Fibroblast of upper back skin (primary cell): ENCODE data around the gene TRABD2A.
"Not testable (repeated sequence)": the region's sequence is repeated elsewhere in the genome, so short reads cannot be mapped to it uniquely, and the experiment has no call there.

Source experiments
- DNase-seq: peaks from one replicate; pipeline ENCODE4 v3.0.0-alpha.2; 2013

Gene TRABD2A

DNA sequence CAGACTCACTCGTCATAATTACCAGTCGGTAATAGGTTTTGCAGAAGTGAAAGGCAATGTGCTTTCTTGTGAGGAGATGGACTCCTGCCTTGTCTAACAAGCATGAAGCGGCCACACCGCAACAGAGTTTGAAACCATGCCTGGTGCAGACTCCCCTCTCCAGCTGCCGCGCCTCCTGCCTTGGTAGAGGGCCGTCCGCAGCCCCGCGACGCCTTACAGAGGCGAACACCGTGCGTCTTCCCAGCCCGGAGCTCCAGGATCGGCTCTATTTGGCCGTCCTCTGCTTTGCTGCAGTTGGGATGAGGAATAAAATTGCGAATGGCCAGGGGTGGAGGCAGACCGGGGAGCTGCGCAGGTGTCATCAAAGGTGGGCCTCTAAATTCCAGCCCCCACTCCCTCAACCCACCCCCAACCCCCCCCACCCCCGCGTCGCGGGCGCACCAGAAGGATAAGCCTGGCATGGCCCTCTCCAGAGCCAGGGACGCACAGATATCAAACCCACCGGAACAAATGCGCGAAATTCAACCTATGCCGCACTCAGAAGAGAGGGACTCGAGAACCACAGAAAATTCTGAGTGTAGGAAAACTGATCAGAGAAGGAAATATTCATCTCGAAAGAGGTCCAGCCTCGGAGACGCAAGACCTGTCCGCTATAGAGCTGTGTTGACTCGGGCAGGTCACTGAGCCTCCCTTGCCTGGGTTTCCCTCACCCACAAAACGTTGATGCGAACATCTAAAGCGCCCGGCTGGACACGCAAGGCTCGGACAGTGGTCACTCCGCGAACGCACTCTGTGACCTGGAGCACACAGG, 1.1 kb downstream of the TRABD2A start:
- DNase-seq, result no peak

DNA sequence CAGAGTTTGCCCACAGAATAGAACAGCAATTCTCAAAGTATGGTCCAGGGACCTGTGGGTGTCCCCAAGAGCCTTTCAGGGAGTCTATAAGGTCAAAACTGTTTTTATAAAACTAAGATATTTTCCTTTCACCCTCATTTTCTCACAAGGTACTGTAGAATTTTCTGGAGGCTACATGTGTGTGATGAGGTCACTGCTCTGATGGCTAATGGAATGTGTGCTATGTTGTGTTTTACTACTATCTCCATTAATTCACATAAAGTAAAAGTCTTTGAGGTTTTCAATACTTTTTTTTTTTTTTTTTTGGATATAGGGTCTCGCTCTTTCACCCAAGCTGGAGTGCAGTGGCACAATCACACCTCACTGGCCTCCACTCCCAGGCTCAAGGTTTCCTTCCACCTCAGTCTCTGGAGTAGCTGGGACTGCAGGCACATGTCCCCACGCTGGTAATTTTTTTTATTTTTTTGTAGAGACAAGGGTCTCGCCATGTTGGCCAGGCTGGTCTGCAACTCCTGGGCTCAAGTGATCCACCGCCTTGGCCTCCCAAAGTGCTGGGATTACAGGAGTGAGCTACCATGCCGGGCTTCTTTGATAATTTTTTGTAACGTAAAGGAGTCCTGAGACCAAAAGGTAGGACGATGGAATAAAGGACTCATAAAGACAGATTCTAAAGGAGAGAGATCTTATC, 1.8 kb downstream of the TRABD2A start:
- no peak for DNase-seq

DNA sequence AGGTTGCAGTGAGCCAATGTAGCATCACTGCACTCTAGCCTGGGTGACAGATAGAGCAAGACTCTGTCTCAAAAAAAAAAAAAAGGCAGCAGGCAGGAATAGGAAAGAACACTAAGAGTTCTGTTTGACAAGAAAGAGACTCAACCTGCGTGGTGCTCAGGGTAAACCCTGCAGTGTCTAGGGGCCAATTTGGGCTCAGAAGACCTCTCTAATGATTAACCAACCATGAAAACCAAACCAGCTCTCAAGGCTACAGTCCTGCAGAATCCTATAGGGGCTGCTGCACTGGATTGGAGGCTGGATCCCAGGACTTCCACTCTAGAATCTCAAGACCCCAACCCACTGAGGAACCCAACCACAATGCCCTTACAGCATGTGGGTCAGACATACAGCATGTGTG, 2.4 kb downstream of the TRABD2A start:
- DNase-seq, result no peak

DNA sequence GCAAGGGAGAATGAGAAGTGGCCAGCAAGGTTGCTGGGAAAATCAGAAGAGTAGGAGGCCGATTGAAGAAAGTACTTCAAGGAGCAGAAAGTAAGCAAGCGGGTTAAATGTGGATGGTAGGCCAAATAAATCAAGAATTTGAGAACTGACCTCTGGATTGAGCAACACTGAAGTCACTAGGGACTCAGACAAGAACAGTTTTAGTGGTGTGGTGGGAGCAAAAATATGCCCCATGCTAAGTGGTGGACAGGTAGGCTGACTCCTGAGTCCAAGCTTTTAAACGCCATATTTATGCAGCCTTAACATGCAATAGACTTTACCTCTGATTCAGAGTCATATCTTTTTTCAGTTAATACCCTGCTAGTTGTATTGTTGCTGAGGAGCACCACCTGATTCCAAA, 4.5 kb downstream of the TRABD2A start:
- no peak for DNase-seq

DNA sequence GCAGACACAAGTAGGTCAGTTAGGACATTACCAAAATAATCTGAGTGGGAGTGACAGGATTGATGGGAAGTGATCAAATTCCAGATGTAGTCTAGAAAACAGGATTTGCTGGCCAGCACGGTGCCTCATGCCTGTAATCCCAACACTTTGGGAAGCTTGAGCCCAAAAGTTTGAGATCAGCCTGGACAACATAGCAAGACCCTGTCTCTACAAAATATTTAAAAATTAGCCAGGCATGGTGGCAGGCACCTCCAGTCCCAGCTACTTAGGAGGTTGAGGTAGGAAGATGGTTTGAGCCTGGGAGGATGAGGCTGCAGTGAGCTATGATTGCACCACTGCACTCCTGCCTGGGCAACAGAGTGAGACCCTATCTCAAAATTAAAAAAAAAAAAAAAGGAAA, 5.3 kb downstream of the TRABD2A start:
- DNase-seq, result not testable (repeated sequence)

DNA sequence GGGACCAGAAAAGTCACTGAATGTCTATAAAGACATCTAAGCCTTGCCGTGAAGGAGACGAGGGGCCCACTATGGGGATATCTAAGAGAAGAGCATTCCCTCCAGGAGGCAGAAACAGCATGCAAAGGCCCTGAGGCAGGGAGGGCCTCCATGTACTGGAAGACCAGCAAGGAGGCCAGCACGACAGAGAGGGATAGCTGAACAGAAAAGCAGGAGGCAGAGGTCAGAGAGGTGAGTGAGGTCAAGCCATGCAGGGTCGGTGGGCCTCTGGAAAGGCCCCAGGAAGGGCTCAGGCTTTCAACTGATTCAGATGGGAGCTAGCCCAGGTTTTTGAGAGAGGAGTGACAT, 5.7 kb downstream of the TRABD2A start:
- no peak for DNase-seq

DNA sequence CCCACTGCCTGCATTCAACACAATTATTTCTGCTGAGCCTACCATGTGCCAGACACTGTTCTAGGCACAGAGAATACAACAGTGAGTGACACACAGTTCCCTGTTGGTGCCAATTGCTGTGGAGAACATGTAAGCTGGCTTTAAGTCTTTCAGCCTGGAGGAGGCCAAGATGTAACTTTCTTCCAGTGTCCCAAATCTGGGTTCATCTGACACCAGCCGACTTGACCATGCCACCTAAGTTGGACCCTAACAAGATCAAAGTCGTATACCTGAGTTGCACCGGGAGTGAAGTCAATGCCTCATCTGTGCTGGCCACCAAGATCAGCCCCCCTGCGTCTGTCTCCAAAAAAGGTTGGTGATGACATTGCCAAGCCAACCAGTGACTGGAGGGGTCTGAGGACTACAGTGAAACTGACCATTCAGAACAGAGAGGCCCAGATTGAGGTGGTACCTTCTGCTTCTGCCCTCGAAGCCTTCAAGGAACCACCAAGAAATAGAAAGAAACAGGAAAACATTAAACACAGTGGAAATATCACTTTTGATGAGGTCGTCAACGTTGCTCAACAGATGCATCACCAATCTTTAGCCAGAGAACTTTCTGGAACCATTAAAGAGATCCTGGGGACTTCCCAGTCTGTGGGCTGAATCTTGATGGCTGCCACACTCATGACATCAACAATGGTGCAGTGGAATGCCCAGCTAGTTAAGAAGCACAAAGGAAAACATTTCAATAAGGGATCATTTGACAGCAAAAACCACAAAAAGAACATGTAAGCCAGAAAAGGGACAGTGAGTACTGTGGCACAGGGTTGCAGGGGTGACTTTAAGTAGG, 6.3 kb downstream of the TRABD2A start:
- DNase-seq, result no peak

DNA sequence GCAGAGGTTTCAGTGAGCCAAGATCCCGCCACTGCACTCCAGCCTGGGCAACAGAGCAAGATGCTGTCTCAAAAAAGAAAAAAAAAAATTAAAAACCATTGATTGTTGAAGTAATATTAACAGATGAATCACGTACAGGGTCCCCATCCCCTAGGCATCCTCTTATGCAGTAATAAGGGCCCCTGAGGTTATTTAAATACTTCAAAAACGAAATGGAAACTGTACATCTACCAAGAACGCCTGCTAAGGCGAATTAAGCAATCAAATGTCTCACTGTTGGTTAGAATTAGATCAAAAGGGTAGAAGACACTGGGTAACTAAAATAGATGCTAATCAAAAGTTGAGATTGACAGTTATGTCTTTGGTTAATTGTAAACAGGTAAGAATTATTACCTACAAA, 7.5 kb downstream of the TRABD2A start:
- no peak for DNase-seq

DNA sequence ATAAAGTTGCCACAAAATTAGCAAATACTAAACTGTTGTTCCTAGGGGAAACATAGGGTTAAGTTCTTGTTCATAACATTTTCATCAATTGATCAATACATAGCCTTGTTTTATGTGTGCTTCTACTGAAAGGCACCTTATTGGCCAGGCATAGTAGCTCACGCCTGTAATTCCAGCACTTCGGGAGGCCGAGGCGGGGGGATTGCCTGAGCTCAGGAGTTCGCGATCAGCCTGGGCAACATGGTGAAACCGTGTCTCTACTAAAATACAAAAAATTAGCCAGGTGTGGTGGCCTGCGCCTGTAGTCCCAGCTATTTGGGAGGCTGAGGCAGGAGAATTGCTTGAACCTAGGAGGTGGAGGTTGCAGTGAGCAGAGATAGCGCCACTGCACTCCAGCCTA, 8.2 kb downstream of the TRABD2A start:
- not testable (repeated sequence) for DNase-seq

DNA sequence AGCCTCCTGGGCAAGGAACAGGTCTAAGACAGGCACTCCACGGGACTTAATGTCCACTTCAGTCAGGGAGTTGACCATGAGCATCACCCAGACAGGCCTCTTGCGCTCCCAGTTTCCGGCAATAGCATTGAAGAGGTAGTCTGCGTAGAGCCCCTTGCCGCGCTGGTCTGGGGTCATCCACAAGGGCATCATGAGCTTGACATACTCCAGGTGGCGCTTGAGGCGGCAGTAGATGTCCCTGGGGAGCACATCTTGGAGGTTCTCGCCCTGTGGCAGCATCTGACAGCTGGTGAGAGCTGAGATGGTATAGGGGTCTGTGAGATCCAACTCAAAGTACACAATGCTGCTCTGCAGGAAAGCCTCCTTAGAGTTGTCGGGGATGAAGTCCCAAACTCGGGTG, 10.6 kb downstream of the TRABD2A start:
- DNase-seq, result no peak

DNA sequence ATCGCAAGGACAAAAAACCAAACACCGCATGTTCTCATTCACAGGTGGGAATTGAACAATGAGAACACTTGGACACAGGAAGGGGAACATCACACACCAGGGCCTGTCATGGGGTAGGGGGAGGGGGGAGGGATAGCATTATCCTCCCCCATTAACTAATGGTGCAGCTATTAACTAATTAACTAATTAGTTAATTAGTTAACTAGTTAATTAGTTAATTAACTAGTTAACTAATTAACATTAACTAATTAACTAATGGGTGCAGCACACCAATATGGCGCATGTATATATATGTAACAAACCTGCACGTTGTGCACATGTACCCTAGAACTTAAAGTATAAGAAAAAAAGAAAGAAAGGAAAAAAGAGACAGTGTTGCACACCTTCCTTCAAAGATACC, 12.6 kb downstream of the TRABD2A start:
- not testable (repeated sequence) for DNase-seq

DNA sequence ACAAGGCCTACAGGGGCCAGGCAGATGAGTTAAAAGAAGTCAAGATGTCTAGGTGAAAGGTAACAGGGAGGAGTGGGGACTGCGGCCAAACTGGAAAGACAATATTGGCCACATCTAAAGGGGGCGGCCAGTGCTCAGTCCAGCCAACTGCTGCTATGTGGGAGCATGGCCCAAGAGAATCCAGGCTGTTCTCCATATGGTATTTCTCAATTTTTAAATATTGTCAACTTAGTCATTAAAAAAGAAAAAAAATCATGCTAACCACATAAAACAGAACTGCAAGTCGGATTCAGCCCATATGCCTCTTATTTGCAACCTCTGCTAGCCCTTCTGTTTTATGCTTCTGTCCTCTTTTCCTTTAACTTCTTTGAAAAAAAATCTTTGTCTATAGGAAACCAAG, 14.8 kb downstream of the TRABD2A start:
- DNase-seq, result peak; percentile 35

DNA sequence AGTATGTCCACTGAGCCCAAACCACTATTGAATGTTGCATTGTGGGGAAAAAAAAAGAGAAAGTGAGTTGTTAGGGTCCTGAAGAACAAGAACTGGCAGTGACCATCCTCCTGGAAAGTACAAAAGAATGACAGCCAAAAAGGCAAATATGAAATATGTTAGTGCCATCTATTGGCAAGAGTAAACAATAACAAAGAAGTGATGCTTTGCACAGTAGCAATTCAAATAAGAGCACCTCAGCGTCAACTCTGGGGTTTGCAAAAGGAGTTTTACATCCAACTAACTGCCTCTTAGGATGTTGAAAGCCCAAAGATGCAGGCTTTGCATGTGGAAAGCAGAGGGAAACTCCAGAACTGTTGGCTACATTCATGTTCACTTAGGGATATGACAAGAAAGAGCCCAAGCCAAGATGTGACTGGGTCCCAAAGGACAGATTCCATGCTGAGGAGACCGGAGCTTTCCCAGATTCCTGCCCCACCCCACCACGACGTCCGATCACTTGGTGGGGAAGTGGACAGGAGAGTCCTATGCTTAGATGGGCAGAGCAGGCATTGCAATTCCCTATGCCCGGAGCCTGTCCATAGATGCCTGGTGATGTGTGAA, 15.6 kb downstream of the TRABD2A start:
- peak; percentile 39 for DNase-seq

DNA sequence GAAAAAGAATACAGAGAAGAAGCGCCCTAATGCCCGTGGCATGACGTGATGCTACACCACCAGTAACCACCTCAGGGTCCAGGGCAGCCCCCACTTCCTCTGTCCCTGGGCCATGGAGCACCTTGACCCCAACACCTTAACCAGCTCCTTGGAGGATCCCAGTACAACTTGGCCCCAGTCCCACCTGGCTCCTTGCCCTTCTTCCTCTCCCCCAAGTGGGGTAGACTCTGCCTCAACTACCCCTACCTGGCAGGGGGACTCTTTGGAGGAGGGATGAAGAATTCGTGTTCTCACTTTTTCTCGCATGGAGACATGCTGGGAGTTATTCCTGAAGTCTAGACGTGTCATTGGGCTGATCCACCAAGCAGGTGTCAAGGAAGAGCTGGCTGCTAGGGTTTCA, 18.9 kb downstream of the TRABD2A start:
- no peak for DNase-seq

DNA sequence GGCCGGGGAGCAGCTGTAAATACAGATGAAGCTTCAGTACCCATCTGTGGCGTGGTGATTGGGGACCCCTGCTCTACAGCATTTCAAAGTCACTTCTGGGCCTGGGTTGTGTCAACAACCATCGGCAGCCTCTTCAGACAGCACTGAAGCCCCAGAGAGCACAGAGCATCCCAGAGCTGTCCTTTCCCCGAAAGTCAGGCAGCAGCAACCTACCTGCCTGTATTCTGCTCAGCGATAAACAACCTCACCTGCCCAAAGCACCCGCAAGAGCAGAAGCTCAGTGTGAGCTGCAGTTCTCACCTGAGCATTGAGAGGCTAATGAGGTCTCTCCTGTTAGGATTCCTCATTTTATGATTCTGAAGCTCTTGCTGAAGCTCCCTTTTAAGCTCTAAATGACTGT, 19.3 kb downstream of the TRABD2A start:
- no peak for DNase-seq

DNA sequence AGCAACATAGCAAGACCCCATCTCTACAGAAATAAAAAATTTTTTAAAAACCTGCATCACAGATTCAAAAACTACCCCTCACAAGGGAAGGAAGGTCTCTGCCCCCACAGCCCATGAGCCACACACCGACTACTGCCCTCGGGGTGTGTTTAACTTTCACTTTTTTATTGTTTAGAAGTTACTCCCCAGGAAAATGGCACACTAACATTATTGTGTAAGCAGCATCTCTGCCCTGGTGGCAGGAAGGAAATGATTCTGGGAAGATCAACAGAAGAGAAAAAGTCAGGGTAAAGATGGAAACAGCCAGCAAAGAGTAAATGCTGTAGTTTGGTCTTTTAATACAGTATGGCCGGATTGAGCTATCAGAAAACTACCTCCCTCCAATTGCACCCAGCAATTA, 21.9 kb downstream of the TRABD2A start:
- no peak for DNase-seq

DNA sequence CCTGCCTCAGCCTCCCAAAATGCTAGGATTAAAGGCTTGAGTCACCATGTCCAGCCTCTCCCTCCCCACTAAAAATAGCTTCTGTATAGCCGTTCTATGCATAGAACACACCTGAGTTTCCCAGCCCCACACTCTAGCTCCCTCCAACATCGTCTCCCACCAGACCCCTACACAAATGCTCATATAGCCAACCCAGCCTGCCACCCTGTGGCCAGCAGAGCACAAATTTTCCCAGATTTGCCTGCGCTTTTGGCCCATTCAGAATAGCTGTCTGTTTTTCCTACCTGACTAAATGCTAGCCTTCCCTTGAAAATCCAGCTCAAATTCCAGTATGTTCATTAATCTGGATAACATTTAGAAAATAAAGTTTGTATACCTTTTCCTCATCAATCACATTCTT, 22.8 kb downstream of the TRABD2A start:
- no peak for DNase-seq

DNA sequence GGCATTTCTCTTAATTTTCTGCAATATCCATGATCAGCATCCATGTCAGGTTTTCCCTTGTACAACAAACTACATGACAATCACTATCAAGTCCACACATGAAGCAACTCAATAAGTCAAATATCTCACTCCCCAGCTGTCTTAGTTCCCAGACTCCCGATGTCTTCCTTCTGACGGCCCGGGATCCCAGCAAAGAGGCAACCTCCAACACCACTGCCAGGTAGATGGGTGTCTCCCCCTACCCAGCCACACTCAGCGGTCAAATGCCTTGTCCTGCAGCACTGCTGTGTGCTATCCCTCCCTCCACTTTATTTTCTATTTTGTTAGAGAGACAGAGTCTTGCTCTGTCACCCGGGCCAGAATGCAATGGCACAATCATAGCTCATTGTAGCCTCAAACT, 23.3 kb downstream of the TRABD2A start:
- DNase-seq, result no peak

DNA sequence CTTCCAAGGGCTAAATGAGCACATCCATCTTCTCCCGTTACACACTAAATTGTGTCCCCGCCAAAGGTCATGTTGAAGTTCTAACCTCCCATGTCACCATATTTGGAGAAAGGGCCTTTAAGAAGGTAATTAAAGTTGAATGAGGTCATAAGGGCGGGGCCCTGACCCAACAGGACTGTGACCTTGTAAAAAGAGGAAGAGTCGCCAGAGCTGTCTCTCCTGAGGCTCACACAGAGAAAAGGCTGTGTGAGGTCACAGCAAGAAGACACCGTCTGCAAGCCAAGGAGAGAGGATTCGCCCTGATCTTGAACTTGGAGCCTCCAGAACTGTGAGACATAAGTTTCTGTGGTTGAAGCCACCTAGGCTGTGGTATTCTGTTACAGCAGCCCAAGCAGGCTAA, 24.1 kb downstream of the TRABD2A start:
- DNase-seq, result no peak

DNA sequence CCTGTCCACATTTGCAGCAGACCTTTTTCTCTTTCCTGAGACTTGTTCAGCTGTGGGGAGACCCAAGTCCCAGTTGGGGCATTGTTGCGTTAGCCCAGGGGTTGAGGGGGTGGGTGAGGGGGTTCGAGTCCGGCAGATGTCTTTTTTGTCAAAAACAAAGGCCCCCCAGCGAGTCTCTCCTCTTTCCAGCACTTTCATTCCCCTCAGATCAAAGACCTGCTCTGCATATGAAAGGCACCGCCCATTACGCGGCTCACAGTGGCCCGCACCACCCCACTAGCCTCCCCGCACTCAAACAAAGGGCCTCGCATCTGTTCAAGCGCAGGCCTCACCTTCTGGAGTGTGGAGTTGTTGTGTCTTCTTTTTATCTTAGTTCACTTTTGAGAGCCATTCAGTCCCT, 25.2 kb downstream of the TRABD2A start:
- no peak for DNase-seq

DNA sequence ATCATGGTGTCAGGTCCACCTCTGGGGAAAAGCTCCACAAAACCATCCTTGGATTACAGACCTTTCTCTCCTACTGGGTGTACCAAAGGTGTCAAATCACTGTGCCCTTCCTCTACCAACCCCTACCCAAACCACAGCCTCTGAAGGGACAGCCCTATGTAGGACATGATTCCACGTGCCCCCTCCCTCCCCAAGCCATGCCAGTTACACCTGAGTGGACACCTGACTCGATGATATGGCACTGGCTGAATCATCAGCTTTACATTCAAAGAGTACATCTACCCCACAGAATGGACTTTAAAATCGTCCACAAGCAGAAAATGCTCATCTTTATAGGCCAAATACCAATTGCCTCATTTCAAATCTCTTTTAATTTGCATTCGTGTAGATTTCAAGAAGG, 26.0 kb downstream of the TRABD2A start:
- DNase-seq, result no peak

DNA sequence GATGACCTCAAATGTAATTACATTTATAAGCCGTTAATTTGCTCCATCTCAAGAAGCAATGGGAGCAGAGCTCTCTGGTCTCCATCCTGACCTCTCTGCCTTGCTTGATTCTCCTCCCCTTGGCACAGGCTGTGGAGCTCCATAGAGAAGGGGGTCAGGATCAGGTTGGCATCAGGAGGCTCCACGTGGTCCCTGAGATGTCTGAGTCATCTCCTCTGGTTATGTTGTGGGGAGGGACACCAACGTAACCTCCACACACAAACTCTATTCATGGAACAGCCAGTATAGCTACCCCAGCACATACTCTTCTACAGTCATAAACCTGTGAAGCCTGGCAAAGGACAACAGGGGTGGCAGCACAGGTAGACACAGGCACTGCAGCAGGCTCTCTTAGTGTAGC, 29.0 kb downstream of the TRABD2A start:
- no peak for DNase-seq

DNA sequence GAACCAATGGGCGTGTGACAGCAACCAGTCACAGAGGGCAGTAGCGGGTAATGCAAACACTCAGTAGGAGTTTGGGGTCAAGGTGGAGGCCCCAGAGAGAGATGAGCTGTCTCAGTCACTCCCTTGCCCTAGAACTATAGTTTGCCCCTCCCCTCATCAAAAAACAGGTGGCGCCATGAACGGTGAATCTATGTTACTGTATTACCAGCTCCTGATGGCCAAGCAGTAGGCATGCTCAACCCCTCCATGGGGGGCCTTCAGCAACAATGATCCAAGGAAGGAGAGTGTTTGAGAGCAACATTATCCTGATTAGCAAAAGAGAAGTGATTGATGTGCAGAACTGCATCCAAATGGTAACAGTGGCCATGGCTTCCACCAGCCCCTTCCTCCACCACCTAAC, 30.4 kb downstream of the TRABD2A start:
- no peak for DNase-seq
